ENCODE results near the gene TTLL4.

TTLL4 gene

GRCh38 chr2:218718058-218718457, 7.4 kb downstream of the TTLL4 start:
- DNase-seq: no peak

DNA sequence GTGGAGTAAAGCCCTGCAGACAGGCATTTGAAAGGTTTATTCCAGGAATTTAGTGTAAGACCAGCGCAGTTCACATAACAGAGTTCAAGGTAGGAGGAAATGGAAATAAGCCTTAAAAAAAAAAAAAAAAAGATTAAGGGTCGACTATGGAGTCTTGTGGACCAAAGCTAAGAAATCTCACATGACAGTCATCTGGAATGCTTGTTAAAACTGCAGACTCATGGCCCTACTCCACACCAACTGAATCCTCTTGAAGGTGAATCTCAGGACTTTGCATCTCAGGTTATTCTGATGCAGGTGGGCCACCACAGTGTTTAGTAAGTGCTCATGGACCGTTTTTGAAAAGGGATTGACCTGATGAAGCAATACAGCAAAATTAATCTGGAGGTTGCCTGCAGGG, 8.8 kb downstream of the TTLL4 start:
- DNase-seq: no peak

GRCh38 chr2:218720048-218721041, 9.7 kb downstream of the TTLL4 start:
- no peak for DNase-seq

GRCh38 chr2:218721488-218721887, 10.9 kb downstream of the TTLL4 start:
- DNase-seq: no peak

GRCh38 chr2:218721934-218722333, 11.3 kb downstream of the TTLL4 start:
- no peak for DNase-seq

- DNase-seq: no peak
These were observed 11.8 kb downstream of the TTLL4 start for GRCh38 chr2:218722419-218722818.

DNA sequence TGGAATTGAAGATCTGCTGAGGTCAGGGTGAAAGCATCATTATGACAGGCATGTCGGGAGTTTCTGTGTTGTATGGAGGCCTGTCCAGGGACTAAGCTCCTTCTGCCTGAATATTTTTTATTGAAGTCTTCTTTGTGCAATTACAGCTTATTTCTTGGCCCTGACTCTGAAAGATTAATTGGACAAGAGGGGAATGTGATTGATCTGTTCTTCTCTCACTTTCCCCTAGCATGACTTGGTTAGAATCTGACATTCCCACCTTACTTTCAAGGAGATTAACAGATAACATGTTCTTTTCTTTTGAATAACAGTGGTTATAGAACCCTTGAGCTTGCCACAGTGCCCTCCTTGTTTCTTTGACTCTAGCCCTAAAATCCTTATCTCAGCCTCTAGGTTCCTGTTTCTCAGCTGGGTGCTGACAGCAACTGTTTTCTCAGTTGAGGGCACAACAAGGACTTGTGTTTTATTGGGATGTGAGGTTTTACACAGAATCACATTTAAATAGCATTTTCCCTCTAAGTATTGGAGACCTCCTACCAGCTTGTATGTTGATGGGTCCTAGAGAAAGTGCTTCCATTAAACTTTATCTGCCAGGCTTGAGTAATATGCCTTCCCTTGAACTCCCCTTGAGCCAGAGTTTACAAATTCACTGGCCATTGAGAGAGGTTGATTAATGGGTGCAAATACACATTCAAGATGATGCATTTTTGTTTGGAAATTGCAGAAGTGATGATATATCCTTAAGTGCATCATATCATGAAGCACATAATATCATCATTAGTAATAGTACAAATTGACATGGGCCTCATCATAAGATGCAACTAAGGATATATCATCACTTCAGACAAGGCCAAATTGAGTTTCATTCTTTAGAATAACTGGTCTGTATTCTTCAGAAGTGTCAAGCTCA, 12.5 kb downstream of the TTLL4 start:
- no peak for DNase-seq

DNA sequence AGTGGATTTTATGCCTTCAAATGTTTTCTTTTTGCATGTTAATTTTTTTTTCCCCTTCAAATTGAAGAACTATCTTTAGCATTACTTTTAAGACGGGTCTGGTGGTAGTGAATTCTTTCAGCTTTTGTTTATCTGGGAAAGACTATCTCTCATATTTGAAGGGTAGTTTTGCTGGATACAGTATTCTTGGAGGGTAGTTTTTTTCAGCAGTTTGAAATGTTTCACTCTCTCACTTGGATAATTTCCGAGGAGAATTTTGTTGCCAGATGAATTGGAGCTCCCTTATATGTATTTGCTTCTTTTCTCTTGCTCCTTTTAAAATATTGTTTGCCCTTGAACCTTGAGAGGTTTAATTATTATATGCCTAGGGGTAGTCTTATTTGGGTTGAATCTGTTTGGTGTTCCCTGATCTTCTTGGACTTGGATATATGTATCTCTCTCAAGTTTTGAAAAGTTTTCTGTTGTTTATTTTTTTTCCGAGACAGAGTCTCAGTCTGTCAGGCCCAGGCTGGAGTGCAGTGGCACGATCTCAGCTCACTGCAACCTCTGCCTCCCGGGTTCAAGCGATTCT, 15.5 kb downstream of the TTLL4 start:
- DNase-seq: no peak

GRCh38 chr2:218727502-218728165, 17.0 kb downstream of the TTLL4 start:
- no peak for DNase-seq

- no peak for DNase-seq
These were observed 19.0 kb downstream of the TTLL4 start for GRCh38 chr2:218729640-218730039.

DNA sequence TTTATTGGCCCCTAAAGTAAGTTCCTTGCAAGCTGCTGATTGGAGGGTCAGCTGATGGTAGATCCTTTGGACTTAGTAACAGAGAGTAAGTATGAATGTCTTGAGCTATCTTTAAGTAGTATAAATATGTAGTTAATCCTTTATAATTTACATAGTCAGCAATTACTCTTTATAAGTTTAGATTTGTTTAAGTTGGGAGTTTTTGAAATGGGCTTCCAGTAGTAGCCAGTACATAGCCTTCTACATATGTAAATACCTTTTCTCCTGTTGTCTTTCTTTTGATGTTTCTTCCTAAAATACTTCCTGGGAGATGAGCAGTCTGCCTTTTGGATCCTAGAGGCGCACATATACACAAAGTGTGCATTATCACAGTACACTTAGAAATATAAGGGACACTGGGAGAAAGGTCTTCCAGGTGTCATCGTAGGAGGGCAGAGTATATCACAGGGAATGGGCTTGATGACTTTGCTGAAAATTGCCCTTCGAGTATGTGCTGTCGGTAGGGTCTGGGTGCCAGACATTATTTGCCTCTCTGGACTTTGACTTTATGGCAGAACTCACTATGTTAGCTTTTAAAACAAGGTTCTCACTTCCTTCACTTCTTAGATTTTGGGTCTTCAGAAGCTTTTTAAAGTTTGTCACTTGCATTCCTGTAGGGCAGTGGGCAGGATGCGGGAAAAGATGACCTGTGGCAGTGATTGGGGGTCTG, 21.6 kb downstream of the TTLL4 start:
- DNase-seq: no peak

DNA sequence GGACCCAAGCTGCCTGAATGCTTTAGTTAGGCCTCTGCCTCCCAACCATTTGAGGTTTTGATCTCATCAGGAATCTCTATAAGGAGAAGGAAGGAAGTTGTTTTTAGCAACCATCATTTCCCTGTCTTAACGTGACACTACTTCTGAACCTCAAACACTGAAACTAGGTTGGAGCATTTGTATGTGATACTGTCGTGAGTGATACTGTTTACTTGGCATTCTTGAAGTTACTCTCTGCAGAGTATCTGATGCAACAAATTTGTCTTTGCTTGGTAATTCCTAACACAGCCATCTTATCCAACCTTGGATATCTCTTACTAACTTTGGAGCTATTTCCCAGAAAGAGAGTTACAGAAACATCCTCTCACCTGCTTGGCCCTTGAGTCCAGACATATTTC, 22.1 kb downstream of the TTLL4 start:
- no peak for DNase-seq

DNA sequence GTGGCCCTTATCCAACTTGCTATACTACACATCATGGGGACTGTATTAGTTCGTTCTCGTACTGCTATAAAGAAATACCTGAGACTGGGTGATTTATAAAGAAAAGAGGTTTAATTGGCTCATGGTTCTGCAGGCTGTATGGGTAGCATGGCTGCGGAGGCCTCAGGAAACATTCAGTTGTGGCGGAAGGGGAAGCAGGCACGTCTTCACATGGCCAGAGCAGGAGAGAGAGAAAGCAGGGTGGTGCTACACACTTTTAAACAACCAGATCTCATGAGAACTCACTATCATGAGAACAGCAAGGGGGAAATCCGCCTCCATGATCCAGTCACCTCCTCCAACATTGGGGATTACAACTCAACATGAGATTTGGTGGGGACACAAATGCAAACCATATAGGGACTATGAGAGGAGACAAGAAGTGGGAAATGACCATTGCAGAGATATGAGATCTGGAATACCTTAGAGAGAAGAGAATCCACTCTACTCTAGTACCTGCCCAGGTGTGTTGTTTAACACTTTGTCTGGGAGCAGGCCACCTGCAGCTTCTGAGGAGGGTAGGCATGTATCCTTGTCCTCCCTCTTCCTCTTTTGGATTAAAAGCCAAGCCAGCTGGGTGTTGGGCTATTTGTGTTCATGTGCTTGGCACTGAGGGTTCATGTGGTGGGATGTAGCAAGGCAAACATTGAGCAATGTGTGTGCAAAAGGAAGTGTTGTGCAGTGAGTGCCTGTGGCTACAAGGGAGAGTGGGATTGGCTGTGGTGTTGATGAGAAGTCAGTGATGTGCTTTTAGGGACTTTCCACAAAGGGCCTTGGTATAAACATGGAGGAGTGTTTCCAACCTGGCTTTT, 22.8 kb downstream of the TTLL4 start:
- peak; percentile 91 for DNase-seq

DNA sequence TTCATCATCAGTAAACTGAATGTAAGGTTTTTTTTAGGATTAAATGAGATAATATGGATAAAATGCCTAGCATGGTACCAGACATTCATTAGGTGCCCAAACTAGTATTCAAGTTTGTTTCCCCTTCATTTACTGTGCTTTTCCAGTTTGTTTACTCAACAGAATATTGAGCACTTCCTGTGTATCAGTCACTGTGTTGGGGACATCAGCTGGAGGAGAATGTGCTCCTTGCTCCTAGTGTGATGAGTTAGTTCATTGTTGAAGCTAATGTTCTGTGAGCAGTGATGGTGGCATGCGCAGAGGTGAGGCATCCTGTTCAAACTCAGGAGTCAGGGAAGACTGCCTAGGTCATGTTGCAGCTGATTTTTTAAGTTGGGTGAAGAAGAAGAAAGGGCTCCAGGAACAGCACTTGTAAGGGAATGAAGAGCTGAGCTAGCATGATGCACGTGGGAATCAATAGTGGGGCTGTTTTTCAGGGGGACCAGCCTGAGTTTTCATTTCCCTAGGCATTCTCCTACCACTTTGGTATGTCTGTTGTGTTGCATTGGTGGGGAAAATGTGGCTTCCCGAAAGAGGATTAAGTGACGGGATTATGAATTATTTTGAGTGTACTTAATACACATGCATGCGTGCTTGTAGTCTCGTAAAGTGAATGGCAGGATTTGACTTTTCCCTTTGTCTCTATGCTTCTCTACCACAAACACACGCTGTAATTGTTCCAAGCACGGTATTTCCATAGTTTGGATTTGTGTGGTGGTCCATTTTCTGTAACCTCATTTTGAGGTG, 23.7 kb downstream of the TTLL4 start:
- no peak for DNase-seq

GRCh38 chr2:218736531-218736930, 25.9 kb downstream of the TTLL4 start:
- DNase-seq: no peak

- DNase-seq: no peak
These were observed 32.4 kb downstream of the TTLL4 start for GRCh38 chr2:218743068-218743467.

DNA sequence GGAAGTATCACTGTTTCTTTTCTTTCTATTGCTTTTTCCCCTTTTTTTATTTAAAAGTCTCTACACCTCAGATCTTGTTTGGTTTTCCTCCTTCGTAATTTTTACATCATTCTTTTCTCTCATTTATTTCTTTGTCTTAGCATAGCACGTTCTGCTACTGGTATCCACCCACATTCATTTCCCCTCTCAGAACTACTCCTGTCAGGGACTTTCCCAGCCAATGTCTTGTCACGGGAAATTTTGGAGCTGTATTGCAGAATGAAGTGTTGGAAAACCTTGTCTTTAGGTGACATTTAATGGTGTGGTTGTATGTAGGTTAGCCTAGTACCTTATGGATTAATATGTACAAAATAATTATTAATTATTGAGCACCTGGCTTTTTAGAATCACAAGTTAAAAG, 34.0 kb downstream of the TTLL4 start:
- DNase-seq: no peak

DNA sequence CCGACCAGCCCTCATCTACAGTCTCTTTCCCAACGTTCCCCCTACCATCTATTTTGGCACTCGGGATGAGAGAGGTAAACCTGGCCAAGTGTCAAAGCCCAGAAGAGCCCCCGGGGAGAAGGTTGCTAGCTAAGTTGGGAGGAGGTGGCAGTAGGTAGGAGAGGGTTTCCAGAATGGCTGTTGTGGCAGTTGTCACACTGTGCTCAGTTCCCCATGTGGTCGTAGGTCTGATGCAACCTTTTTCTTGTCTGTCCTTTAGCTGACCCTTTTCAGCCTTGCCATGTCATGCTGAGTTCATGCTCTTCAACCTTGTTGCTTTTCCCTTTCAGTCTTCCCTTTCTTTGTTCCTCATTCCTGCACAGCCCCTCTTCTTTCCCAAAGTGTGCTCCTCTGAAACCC, 34.5 kb downstream of the TTLL4 start:
- DNase-seq: peak; percentile 40

- DNase-seq: no peak
These were observed 35.2 kb downstream of the TTLL4 start for GRCh38 chr2:218745559-218746469.
